ENCODE data around the gene DGKA. TPM values are rescaled to one million over a fixed set of nuclear protein-coding genes. Genes with fewer than 3 reads are reported as not detected.

Gene DGKA
- polyA plus RNA-seq, 1 of the 3 experiments (the other 2 are of a cell fraction) = 75.9 TPM

DNA sequence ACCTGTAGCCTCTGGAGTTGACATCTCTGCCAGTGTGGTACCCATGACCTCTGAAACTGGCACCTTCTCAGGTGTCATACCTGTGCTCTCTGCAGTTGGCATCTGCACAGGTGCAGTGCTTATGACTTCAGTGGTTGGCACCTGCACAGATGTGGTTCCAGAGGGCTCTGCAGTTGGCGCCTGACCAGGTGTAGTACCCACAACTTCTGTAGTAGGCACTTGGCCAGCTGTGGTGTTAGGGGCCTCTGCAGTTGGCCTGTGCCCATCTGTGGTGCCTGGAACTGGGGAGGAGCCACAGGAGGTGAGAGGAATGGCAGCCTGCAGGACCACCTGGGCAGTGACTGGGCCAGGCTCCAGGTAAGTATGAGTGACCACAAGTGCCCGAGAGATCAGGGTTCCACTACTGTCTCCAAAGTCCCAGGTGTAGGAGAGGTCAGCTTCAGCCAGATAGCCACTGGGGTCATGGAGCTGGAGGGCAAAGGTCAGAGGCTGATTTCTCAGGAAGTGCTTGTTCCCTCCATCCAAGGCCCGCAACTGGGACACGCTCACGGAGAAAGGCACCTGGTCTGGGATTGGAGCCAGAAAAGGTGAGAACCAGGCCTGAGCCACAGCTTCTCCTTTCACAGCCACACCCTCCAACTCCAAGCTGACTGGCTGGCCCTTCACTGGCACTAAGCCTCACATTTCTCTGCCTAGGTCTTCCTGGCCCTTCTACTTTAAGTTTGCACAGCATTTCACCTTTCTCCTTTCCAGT lies 26.3 kb downstream of the DGKA start:
- Histone ChIP-seq H2AFZ (ENCODE audit: low read depth) (no peak overlapping the region), H3K79me2 (ENCODE audit: insufficient read depth) (no peaks in the 10 kb centered on the region), H3F3A (replicated peaks; ENCODE audit: insufficient read depth) (peaks cover 17% of the 10 kb centered on the region), H3K4me3 (ENCODE audit: low read depth in 2 of 2, low read length in 1 of 2) (no peak overlapping the region), H3K4me1 (ENCODE audit: control insufficient read depth in 1 of 2, insufficient read depth in 2 of 2, low read depth in 1 of 2, low read length in 1 of 2) (peaks cover 0 to 15% of the 10 kb centered on the region in 2 experiments; a peak in 1 of 4 replicates), H4K20me1 (ENCODE audit: insufficient read depth) (no peaks in the 10 kb centered on the region), H3K9me2 (no peaks in the 10 kb centered on the region), H3K4me2 (no peak overlapping the region), H3K9ac (no peak overlapping the region), H3K27ac (ENCODE audit: low read depth in 2 of 2, low read length in 1 of 2) (no peak overlapping the region), H3K9me3 (no peaks in the 10 kb centered on the region), H3K36me3 (replicated peaks in 1 of 2; ENCODE audit: control insufficient read depth in 1 of 2, insufficient read depth in 2 of 2, low read length in 1 of 2) (peaks cover 2 to 4% of the 10 kb centered on the region in 2 experiments), H3K27me3 (ENCODE audit: insufficient read depth) (no peaks in the 10 kb centered on the region)
- 77% methylated on average over 4 of the region's 5 CpGs for WGBS (ENCODE audit: low lambda C conversion rate)
- DNase-seq = no peak
- ChIA-PET CTCF (interaction anchor here (1.3 to 2.4 kb wide), 3 partner anchors 13 to 39 kb away, joined by 3 to 12 read pairs (median 6); no protein-coding TSS in a partner anchor), POLR2A (no interaction called here)
- no peak for TF ChIP-seq JUND (IDR thresholded peaks at IDR 0.05)
- no peak for TF ChIP-seq YY1 (IDR thresholded peaks at IDR 0.05; ENCODE audit: low read depth)
- TF ChIP-seq, protein P1, sequence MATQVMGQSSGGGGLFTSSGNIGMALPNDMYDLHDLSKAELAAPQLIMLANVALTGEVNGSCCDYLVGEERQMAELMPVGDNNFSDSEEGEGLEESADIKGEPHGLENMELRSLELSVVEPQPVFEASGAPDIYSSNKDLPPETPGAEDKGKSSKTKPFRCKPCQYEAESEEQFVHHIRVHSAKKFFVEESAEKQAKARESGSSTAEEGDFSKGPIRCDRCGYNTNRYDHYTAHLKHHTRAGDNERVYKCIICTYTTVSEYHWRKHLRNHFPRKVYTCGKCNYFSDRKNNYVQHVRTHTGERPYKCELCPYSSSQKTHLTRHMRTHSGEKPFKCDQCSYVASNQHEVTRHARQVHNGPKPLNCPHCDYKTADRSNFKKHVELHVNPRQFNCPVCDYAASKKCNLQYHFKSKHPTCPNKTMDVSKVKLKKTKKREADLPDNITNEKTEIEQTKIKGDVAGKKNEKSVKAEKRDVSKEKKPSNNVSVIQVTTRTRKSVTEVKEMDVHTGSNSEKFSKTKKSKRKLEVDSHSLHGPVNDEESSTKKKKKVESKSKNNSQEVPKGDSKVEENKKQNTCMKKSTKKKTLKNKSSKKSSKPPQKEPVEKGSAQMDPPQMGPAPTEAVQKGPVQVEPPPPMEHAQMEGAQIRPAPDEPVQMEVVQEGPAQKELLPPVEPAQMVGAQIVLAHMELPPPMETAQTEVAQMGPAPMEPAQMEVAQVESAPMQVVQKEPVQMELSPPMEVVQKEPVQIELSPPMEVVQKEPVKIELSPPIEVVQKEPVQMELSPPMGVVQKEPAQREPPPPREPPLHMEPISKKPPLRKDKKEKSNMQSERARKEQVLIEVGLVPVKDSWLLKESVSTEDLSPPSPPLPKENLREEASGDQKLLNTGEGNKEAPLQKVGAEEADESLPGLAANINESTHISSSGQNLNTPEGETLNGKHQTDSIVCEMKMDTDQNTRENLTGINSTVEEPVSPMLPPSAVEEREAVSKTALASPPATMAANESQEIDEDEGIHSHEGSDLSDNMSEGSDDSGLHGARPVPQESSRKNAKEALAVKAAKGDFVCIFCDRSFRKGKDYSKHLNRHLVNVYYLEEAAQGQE (IDR thresholded peaks at IDR 0.05; ENCODE audit: low read depth, low read length) = no peak
- no peak for TF ChIP-seq SMC3 (IDR thresholded peaks at IDR 0.05; ENCODE audit: low read depth, low read length)
- no peak for TF ChIP-seq MEF2A (IDR thresholded peaks at IDR 0.05; ENCODE audit: borderline replicate concordance, low read depth)
- no peak for TF ChIP-seq FOXJ3 (CRISPR knock-in tag; IDR thresholded peaks at IDR 0.05)
- TF ChIP-seq, protein P2, sequence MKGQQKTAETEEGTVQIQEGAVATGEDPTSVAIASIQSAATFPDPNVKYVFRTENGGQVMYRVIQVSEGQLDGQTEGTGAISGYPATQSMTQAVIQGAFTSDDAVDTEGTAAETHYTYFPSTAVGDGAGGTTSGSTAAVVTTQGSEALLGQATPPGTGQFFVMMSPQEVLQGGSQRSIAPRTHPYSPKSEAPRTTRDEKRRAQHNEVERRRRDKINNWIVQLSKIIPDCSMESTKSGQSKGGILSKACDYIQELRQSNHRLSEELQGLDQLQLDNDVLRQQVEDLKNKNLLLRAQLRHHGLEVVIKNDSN (IDR thresholded peaks at IDR 0.05; ENCODE audit: borderline replicate concordance, low read depth) = no peak
- no peak for TF ChIP-seq GABPA (IDR thresholded peaks at IDR 0.05; ENCODE audit: low read depth)
- no peak for TF ChIP-seq TAF1 (IDR thresholded peaks at IDR 0.05; ENCODE audit: borderline replicate concordance, low read depth, low read length)
- TF ChIP-seq RXRA (IDR thresholded peaks at IDR 0.05; ENCODE audit: borderline replicate concordance, low read depth) = no peak
- TF ChIP-seq, protein P3, sequence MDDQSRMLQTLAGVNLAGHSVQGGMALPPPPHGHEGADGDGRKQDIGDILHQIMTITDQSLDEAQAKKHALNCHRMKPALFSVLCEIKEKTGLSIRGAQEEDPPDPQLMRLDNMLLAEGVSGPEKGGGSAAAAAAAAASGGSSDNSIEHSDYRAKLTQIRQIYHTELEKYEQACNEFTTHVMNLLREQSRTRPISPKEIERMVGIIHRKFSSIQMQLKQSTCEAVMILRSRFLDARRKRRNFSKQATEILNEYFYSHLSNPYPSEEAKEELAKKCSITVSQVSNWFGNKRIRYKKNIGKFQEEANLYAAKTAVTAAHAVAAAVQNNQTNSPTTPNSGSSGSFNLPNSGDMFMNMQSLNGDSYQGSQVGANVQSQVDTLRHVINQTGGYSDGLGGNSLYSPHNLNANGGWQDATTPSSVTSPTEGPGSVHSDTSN (IDR thresholded peaks at IDR 0.05) = no peak
- no peak for TF ChIP-seq RFX5 (IDR thresholded peaks at IDR 0.05; ENCODE audit: low read length)
- no peak for TF ChIP-seq NRF1 (IDR thresholded peaks at IDR 0.05; ENCODE audit: low read depth, low read length)
- no peak for TF ChIP-seq FOSL2 (IDR thresholded peaks at IDR 0.05; ENCODE audit: borderline replicate concordance, low read depth)
